Heart left ventricle (tissue), 13 donors: ENCODE results near the gene PDCD6IP.

ENCODE experiments used
- CTCF ChIP-seq, 12 donors: fragments of 200-600 bp; sonication (generic) in 4 of 12; IDR thresholded peaks; one replicate each; pipeline versions ENCODE4 v1.5.0 to v1.8.0; 2018 to 2022; ENCODE audit warnings: antibody characterized with exemption in 12 of 12, mild to moderate bottlenecking in 5 of 12
- POLR2A ChIP-seq, 2 donors: fragments of 450-650 bp; IDR thresholded peaks; one replicate each; pipeline ENCODE4 v1.6.1; 2017; ENCODE audit warnings: antibody characterized with exemption in 2 of 2, mild to moderate bottlenecking in 2 of 2, moderate library complexity in 2 of 2
- donor health status: ischemic (EF 13 %, LVEDD 7.1; RV severe dilation, severe dysfunction).
- donor health status: DM: no; HTN: yes; CAD: no.
- donor health status: DM: no; HTN: no; CAD: no.
- donor health status: ischemic (EF 25% LVEDD 6.9; RV normal size, moderate dysfunction).
- donor health status: ischemic (EF 25% LVEDD 5.7; RV mildly dilated, moderate dysfunction).
- donor health status: ischemic (EF 35%, LVEDD 5.7; RV mildly dilated, moderate dysfunction).
- donor health status: nonischemic (EF 11% LVEDD 7.7; RV severe dilation, severe dysfunction).
- donor health status: DM: yes; HTN: yes; CAD: no.
- donor health status: PGD.
- donor health status: ischemic (EF 29% LVEDD 5.4; RV normal size, mild dysfunction).
- donor health status: nonischemic (EF 23%, LVEDD 6.1; RV moderate dilation, normal function).

DNA sequence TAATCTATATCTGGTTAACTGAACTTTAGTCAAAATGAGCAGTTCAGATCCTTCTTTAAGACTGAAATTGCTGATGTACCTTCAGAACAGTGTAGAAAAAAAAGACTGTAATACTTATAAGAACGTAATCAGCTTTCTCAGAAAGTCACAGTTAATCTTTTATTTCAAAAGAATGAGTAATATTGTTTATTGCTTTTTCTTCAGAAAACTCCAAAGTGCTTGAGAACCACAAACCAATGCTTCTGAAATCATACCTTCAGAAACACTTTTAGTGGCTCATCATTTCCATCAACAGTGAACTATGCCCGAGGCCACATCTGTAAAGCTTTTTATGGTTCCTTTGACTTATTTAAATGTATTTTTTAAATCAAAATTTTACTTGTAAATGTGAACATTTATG is 47.1 kb upstream of the PDCD6IP start:
- TF ChIP-seq CTCF (IDR thresholded peaks at IDR 0.05) (no peak), POLR2A (IDR thresholded peaks at IDR 0.05) (no peak)
